ENCODE measurements around the gene EEF1AKMT1.

Gene EEF1AKMT1

DNA sequence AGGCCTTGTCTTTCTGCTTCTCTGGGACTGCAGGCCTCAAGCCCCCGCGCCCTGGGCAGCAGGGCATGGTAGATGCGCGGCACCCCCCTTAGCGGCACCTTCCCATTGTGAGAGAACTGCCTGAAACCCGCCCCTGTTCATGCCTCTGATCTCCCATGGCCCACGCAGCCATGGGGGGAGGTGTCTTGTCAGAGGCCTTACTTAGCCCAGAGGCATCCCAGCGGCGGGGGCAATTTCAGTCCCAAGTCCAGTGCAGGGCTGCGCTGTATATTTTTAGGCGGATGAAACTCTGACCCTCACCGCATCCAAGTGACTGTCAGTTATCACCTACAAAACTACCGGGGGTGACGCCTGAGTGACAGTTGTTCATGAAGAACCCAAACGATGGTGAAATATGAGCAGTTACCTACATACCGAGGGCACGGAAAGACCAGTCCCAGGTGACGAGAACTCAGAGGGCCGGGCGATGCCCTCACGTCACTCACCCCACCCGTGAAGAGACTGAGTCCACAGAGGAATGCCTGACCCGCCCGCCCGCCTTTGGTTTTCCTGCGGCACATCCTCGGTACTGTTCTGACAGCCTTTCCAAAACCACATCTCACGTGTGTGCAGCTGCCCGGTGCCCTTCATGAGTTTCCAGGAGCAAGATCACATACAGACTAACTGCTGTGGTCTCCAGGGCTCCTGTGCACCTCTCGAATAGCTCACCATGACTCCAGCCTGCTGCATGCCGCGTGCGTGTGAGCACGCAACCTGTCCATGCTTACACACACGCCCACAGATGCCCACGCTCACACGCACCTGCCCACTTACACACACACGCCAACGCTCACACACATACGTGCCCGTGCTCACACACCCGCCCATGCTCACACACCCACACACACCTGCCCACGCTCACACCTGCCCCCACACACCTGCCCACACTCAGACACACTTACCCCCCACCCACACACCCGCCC is 55.9 kb downstream of the EEF1AKMT1 start:
- no peak for DNase-seq

GRCh38 chr13:20716951-20717350 is 56.8 kb downstream of the EEF1AKMT1 start:
- no peak for DNase-seq

DNA sequence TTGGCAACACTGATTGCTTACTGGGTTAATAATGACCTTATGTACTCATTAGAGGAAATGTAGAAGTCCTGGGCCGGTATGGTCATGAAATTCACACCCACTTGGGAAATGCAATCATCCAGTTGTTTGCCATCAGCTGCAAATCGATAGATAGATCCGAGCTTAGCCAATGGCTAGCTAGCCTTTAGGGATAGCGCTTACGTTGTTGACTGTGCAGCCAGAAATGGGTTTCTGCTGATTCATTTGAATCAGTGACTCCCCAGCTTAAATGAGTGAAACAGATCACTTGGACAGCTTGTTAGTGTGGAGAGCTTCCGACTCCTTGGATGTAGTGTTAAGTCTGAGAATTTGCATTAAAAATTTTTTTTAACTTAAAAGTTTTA is 58.4 kb downstream of the EEF1AKMT1 start:
- DNase-seq, result no peak

GRCh38 chr13:20714563-20715329 is 59.0 kb downstream of the EEF1AKMT1 start:
- DNase-seq, result no peak

DNA sequence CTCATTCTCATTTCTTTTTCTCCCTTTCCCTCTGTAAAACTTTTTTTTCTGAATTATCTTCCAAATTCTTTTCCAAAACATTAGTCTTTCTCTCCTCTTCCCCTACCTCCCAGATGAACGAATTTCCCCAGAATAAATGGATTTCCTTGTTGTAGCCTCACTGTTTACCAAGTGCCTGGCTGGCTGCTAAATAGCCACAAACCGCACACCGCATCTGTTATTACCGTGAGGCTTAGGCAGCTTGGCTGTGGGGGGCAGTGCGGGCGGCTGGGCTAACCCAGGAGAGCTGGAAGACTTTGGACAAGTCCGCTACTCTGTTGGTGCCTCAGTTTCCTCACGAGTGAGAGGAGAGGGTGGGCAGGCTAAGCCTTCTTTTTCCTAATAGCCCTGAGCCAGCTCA is 59.6 kb downstream of the EEF1AKMT1 start:
- no peak for DNase-seq

- DNase-seq, result no peak
Observed at GRCh38 chr13:20713751-20714150, 60.0 kb downstream of the EEF1AKMT1 start.

DNA sequence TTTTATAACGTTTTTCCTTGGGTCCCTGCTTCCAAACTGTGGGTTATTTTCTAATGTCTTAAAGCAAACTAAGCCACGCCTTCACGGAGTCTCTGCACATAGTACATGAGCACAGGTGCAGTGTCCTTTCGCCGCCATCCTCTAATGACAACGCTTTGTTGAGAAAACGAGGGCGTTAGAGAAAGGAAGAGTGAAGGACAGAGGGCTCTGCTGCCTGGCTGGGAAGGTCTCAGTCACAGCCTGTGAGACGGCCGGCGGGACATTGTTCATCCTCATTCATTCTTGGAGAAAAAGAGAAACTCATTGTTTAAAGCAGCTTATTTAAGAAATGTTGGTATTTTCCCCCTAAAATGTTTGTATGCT is 60.8 kb downstream of the EEF1AKMT1 start:
- DNase-seq, result no peak

DNA sequence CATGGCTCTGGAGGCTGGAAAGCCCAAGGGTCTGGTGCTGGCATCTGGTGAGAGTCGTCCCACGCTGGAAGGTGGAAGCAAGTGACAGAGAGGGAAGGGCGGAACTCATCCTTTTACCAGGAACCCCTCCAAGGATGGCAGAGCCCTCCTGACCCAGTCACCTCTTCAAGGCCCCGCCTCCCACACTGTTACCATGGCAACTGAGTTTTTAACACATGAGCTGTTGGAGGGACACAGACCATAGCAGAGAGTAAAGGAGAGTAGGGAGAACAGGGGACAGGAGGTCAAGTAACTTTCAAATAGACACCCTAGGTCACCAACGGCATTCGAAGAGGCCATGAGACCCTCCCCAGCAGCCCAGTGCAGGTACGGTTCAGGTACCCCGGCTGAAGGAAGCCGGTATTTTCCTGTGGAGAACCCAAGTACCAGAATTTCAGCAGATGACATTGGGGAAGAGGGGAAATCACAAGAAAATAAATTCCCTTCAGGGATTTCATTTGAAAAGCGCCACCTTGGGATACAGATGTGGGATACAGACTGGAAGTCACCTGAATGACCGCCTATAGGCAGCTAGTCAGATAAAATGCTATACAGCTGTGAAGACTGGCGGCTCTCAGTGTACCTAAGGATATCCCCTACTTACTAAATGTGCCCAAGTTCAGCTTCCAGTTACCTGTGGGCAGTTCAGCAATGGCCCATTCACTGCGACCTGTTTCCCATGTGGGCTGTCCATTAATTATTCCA is 62.3 kb downstream of the EEF1AKMT1 start:
- DNase-seq, result no peak

- DNase-seq, result no peak
Observed at GRCh38 chr13:20709782-20710181, 64.0 kb downstream of the EEF1AKMT1 start.

DNA sequence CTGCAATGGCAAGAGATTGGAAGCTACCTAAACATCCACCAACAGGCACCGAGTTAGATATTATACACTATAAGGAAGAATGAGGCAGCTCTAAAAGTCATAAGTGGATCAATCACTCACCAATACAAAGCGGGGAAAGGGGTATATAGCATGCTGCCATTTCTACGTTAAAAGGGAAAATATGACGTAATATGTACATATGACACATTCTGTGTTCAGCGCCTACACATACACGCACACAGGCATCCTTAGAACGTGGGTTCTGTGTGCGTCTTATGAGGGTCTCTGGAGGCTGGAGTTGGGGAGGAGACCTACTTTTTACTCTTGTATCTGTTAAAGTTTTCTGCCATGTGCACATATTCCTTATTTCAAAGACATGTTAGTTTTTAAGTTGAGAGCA is 64.4 kb downstream of the EEF1AKMT1 start:
- DNase-seq, result no peak

GRCh38 chr13:20708216-20708615 is 65.5 kb downstream of the EEF1AKMT1 start:
- DNase-seq, result no peak

DNA sequence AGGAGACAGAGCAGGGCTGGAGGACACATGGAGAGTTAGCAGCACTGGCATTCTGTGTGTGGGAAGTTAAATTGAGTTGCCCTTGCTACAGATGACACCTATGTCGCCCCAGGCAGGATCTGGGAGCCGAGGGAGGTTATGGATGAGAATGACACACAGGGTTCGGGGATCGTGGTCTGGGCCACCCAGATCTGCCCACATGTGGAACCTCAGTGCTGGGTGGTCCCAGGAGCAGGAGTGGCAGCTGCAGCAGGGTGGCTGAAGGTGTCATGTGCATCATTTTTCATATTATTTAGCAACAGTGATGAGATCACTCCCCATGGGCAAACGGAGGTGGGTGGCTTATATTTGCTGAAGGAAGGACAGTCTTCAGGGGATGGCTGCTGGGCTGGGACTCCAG is 67.1 kb downstream of the EEF1AKMT1 start:
- no peak for DNase-seq

- no peak for DNase-seq
Observed at GRCh38 chr13:20704459-20705069, 69.2 kb downstream of the EEF1AKMT1 start.

DNA sequence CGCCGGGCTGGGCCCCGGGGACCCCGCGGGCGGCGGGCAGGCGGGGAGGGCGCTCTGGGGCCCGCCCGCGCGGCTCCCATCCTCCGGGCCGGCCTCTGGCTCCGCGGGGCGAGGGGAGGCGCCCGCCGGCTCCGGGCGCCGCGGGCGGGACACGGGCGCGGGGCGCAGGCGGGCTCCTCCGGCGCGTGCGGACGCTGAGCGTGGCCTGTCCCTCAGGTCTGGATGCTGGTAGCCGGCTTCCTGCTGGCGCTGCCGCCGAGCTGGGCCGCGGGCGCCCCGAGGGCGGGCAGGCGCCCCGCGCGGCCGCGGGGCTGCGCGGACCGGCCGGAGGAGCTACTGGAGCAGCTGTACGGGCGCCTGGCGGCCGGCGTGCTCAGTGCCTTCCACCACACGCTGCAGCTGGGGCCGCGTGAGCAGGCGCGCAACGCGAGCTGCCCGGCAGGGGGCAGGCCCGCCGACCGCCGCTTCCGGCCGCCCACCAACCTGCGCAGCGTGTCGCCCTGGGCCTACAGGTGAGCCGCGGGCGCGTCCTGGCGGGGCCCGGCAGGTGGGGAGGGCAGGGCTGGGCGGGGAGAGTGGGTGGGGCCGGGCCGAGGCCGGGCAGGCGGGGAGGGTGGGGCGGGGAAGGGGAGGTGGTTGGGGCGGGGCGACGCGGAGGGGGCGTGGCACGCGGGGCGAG is 69.8 kb downstream of the EEF1AKMT1 start:
- DNase-seq, result no peak

DNA sequence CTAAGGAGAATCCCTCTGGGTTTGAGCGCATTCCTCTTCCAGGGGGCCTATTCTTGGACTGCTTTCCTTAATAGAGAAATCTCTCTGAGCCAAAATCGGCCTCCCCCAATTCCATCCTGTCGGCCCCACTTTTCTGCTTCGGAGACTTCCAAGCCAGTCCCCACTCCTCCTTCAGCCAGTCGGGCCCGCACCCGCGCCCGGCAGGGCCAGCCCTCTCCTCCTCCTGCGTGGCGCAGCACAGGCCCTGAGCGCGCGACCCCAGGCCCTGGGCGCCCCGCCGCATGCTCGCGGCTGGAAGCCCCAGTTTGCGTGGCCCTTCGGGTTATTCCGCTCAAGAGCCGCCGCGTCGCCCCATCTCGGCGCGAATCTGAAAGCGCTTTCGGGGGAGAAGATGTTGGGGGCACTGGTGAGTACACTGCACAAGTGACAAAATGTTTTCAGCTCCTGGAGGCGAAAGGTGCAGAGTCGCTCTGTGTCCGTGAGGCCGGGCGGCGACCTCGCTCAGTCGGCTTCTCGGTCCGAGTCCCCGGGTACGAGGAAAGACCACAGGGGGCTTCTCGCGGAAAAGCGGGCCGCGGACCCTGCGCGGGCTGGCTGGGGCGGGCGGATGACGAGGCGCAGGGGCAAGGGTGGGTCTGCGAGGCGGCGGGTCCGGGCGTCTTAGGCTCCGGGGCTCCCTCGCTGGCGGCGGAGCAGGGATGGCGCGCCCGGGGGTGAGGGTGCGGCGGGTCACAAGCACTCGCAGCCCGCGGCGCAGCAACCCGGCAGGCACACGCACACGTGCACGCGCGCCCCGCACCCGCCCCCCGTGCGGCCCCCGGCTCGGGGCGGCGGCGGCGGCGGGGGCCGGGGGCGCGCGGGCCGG is 70.6 kb downstream of the EEF1AKMT1 start, which contains the start of gene IL17D:
Gene IL17D, plus strand, starts transcription at position 785 of the 865 bp plus-strand sequence. CDS start 303 bp downstream, outside the sequence.
- no peak for DNase-seq

DNA sequence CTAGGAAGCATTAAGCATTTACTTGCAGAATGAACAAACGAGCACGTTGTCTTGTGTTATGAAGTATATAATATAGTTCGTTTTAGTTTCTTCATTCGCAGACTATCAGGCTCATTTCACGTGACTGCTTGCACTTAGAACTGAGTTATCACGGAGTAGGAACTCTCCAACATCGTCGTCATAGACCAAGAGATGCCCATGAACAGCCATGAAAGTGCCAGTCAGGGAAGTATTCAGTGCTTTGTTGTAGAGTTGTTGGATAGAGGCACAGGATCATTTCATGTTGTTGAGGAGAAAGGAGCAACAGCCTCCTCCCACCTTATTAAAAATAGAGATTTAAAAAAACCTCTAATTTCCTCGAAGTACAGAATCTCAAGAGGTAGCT is 71.2 kb downstream of the EEF1AKMT1 start:
- no peak for DNase-seq

GRCh38 chr13:20701461-20701860 is 72.3 kb downstream of the EEF1AKMT1 start:
- no peak for DNase-seq

- DNase-seq, result no peak
Observed at GRCh38 chr13:20700288-20700687, 73.5 kb downstream of the EEF1AKMT1 start.

DNA sequence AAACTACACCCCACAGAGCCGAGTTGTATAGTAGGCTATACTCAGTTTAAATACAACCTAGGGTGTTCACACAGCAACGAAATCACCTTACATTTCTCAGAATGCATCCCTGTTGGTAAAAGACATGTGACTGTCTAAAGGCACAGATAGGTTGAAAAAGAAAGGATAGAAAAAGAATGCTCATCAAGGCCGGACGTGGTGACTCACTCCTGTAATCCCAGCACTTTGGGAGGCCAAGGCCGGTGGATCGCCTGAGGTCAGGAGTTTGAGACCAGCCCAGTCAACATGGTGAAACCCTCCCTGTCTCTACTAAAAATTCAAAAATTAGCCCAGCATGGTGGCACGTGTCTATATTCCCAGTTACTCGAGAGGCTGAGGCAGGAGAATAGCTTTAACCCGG is 74.0 kb downstream of the EEF1AKMT1 start:
- DNase-seq, result no peak

DNA sequence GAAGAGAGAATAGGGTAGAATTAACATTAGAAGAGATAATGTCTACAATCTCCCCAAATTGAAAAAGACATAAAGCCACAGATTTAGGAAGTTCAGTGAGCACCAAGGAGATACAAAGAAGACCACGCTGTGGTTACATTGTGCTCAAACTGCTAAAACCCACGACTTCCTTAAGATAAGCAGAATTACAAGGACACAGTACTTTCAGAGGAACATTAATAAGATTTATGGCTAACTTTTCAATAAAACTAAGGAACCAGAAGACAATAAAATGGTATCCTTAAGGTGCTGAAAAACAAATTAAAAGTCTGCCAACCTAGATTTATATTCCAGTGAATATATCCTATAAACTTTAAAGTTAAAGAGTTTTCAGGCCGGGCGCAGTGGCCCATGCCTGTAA is 77.7 kb downstream of the EEF1AKMT1 start:
- DNase-seq, result no peak

DNA sequence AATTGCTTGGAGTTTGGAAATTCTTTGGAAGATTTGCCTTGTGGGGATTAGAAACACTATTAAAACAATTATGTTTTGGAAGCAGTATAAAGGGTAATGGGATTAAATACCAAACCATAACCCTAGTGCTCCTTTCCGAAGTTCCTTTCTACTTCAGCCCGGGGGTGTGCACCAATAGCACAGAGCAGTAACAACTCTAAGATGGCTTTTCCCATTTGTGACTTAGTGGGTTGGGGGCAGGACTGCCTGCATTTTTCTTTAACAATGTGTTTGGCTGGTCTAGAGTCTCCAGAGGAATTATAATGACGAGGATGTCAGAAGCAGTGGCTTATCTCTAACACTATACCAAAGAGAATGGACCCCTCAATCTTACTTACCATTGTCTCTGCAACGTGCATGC is 82.1 kb downstream of the EEF1AKMT1 start:
- no peak for DNase-seq
